GM19468 (cell line): Measurements from ENCODE around the gene KISS1.

Experiments used
- ATAC-seq: cut with Tn5 transposase; IDR thresholded peaks from one replicate; pipeline ENCODE4 v1.9.1; 2021; ENCODE audit warnings: mild to moderate bottlenecking, moderate library complexity, moderate number of reproducible peaks; ENCODE audit not compliant: unreplicated experiment; ENCODE audit errors: extremely low read depth

The KISS1 gene

GRCh38 chr1:204219971-204220616 is 23.8 kb upstream of the KISS1 start:
- no peak for ATAC-seq

DNA sequence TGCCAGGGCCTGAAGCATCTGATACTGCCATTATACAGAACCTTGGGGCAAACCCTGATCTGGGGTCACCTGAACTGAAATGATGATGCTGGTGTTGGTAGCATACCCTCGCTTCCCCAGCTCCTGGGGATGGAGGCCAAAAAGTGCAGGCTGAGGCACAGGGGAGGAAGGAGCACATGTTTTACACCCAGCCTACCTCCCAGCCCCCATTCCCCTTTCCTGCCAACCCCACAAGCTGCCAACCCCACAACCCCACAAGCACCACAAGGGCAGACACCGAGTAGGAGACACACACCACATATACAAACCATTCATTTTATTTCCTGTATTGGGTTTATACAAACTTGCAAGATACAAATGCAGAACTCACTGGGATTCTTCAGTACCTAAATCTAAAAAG is 22.3 kb upstream of the KISS1 start:
- ATAC-seq, result no peak

- ATAC-seq, result no peak
Measured at GRCh38 chr1:204217648-204218000, 21.3 kb upstream of the KISS1 start.

- no peak for ATAC-seq
Measured at GRCh38 chr1:204216880-204217647, 20.8 kb upstream of the KISS1 start.

DNA sequence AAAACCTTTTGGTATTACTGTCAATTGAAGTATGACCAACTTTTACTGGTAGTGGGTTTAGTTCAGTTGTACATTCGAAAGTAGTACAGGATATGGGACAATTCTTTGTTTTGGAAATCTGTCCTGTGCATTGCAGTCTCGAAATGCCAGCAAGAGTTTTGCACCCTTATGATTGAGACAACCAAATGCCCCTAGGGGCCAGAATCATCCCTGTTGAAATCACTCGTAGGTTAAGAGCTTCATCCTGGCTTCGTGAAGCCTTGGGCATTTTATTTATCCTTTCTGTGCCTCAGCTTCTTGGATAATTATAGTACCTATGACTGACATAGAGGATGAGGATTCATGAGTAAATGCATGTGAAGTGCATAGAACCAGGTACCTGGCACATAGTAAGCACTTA is 19.9 kb upstream of the KISS1 start:
- no peak for ATAC-seq

DNA sequence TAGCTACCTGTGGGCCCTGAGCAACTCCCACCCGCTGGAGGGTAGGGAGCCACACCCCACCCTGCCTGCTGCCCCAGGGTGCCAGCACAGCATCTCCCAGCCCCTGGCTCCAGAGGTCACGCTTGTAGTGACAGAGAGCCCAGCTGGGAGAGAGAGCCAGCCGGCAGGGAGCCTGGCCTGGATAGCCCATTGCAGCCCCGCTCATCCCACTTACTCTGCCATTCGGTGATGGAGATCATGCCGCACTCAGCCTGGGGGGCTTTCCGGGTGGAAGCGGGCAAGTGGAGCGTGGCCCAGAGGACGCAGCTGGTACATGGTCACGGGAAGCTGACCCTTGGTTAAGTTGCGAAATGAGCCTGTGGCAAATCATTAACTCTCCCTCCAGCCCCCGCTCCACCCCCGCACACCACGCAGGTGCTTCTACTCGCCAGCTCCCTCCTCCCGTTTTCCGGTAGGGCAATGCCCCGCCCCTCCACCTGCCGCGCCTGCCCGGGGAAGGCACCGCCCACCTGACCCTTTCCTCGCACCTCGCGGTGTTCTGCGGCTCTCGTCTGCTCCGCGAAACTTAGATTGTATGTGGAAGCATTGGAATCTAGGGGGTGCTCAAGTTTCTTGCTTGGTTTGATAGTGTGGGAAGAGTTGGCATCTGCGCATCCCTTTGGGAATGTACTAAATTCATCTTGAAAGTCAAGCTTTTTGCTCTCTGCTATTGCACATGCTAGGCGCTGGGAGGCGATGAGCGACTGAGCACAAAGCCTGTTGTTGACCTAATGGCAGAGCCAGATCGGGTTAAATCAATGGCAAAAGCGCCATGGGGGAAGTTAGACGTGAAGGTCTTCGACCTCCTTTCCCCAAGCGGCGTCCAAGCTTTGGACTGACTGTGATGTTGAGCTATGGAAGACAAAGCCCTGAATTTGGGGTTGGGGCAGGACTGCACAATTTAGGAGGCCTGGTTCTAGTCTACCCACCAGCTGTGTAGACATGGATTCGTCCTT is 17.7 kb upstream of the KISS1 start, which contains the start of gene GOLT1A:
Gene GOLT1A, minus strand, starts transcription at position 321 of the 995 bp plus-strand sequence. Its CDS starts 82 bp downstream, at position 239.
- ATAC-seq, result no peak

DNA sequence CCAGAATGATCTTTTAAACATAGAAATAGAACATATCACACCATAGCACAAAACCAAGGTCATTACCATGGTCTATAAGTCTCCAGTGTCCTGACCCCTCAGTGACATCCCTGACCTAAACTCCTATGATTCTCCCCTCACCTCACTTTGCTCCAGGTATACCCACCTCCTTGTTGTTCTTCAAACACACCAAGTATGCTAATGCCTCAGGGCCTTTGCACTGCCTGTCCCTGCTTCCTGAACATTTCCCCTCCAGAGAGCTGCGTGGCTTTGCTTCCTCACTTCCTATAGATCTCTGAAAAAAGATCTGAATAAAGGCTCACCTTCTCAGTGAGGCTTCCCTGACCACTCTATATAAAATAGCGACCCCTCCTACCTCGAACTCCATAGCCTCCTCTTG is 16.4 kb upstream of the KISS1 start:
- ATAC-seq, result no peak

DNA sequence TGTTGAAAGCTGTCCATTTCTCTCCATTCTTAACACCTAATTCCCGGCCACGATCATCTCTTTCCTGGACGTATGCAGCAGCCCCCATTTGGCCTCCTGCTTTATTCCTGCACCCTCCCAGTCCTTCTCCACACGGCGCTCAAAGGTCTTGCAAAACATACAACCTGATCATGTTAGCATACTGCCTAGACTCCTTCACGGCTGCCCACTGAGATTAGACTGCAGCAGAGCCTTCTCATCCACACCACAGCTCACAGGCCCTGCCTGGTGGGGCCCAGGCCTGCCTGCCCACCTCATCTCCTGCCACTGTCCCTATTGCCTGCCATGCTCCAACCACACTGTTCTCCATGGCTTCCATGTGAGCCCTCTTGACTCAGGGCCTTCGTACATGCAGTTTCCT is 14.8 kb upstream of the KISS1 start:
- no peak for ATAC-seq

- ATAC-seq, result no peak
Measured at GRCh38 chr1:204207136-204207616, 10.9 kb upstream of the KISS1 start.

GRCh38 chr1:204206121-204206520 is 9.8 kb upstream of the KISS1 start:
- ATAC-seq, result no peak

DNA sequence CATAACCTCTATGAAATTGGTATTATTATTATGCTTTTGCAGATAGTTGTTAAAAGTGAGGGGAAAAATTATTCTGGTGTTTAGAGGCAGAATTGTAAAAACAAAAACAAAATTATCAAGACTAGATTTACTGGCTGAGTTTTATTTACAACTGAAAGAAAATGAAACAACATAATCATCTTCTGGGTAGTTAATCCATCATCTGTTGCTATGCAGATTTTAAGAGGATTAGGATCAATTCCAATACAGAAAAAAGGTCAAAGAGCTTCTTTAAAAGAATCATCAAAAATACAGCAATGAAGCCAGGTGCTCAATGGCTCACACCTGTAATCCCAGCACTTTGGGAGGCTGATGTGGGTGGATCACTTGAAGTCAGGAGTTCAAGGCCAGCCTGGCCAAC is 9.2 kb upstream of the KISS1 start:
- no peak for ATAC-seq

- ATAC-seq, result no peak
Measured at GRCh38 chr1:204204944-204205343, 8.7 kb upstream of the KISS1 start.

DNA sequence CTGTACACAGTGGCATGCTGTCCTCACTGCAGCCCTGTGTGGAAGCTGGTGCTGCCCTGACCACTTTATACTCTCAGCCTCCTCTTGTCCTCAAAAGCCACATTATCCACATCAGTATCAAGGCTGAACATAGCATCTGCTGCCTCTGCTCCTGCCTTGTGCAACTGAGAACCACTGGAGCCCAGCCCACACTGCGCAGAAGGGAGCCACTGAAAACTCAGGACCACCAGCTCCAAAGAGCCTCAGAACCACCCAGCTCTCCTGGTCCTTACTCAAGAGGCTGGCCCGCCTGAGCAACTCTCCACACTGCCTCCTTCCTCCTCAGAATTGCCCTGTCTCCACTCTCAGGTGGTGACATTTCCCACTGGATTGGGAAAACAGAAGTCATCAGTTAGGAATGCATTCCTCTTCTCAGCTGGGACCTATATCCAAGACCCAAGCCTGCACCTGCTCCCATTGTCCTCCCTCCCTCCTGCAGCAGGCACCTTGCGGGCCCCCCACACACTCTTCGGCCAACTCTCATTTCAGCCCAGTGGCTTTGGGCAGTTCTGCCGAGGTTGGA is 7.0 kb upstream of the KISS1 start:
- ATAC-seq, result no peak

- ATAC-seq, result no peak
Measured at GRCh38 chr1:204202481-204202880, 6.2 kb upstream of the KISS1 start.

DNA sequence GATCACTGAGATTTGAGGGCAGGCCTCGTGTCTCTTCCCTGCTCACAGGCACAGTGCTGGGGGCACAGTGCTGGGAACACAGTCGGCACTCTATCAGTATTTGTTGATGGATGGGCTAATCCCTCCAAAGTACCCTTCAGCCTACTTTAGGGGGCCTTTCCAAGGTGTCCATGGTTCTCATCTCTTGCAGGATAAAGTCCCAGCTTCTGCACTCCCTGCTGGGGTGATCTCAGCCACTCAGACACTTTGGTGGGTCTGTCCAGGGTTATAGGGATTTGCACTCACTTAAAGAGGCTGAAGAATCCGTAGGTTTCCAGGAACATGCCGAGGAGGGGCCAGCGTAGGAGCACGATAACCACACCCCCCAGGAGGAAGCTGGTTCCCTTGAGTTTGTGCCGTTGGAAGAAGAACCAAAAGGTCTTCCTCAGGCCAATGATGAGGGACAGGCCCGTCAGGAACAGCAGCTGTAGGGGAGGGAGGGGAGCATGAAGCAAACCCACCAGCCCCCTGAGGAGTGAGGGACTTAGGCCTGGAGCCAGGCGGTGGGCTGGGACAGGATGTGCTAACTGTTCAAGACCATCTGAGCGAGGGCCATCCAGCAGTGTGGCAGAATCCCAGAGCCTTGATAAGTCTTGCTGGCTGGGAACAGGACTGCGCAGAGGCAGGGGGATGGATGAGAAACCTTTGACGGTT is 5.2 kb upstream of the KISS1 start:
- no peak for ATAC-seq

- ATAC-seq, result no peak
Measured at GRCh38 chr1:204199579-204199978, 3.3 kb upstream of the KISS1 start.

GRCh38 chr1:204198348-204199340 is 2.4 kb upstream of the KISS1 start:
- no peak for ATAC-seq

DNA sequence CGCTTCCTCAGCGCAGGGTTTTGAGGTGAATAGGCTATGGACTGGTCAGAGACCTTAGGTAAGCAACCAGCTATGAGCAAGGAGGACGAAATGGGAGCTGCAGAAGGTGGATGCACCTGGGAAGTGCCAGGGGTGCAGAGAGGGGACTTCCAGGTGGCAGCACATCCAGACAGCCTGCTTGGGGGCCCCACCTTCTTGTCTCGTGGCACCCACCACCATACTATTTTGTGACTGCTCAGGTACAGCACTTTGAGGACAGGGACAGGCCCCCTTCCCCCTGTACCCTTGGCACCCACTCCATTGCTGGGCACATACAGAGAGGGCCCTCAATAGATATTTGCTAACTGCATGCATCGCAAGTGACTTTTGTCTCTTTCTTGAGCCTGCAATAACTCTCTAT is 777 bp upstream of the KISS1 start:
- ATAC-seq, result no peak

DNA sequence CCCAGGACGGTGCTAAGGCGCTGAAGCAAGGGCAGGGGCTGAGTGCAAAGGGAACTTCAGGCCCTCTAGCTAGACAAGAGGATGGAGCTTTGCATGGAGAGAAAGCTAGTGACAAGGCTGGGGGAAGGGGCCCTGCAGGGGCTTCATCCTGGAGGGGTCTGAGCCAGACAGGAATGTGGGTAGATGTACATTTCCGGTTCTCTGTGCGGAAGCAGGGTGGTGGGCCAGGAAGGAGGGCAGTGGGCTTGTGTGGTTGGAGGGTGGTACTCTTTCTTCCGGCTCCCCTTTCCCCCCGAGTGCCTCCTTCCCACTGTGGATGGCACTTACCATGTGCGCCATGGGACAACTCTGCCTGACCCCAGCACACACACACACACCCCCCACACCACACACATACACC is 1.5 kb downstream of the KISS1 start:
- ATAC-seq, result no peak
